Peyer's patch (tissue), 4 donors: Measurements from ENCODE around the gene ABCC4. TPM values are rescaled to one million over a fixed set of nuclear protein-coding genes. Genes with fewer than 3 reads are reported as not detected.
A peak's percentile ranks its signal among the peaks of the same experiment; 100 is the strongest.

Experiments
- DNase-seq, 3 donors: peaks; one replicate each; pipeline ENCODE4 v3.0.0-alpha.2; 2017 to 2019
- H3K27ac ChIP-seq, 4 donors: fragments of 200-600 bp; sonication (generic); one replicate each; pipeline ENCODE4 v1.5.1; 2016 to 2019
- H3K27me3 ChIP-seq, 2 donors: fragments of 200-600 bp; sonication (generic); one replicate each; pipeline ENCODE4 v1.5.1; 2019
- H3K36me3 ChIP-seq, 3 donors: fragments of 200-600 bp; sonication (generic); one replicate each; pipeline ENCODE4 v1.5.1; 2016 to 2019
- H3K4me1 ChIP-seq, 4 donors: fragments of 200-600 bp; sonication (generic); one replicate each; pipeline ENCODE4 v1.5.1; 2016 to 2019
- H3K4me3 ChIP-seq, 4 donors: fragments of 200-600 bp; sonication (generic); 1 replicate in 3 of 4; 2 replicates in 1 of 4; pipeline ENCODE4 v1.5.1; 2016 to 2019; ENCODE audit warnings: mild to moderate bottlenecking in 1 of 4
- H3K9me3 ChIP-seq, 4 donors: fragments of 200-600 bp; sonication (generic); one replicate each; pipeline ENCODE4 v1.5.1; 2016 to 2019; ENCODE audit warnings: mild to moderate bottlenecking in 1 of 4
- CTCF ChIP-seq, 6 experiments: fragments of 450-650 bp in 4 of 6; fragments of 200-600 bp in 2 of 6; sonication (generic) in 1 of 6; IDR thresholded peaks; one replicate each; pipeline ENCODE4 v1.5.1; 2017 to 2019; ENCODE audit warnings: antibody characterized with exemption in 6 of 6, mild to moderate bottlenecking in 3 of 6, moderate library complexity in 1 of 6
- POLR2A ChIP-seq, 2 donors: fragments of 450-650 bp; IDR thresholded peaks; one replicate each; pipeline ENCODE4 v1.5.1; 2017; ENCODE audit warnings: antibody characterized with exemption in 2 of 2, mild to moderate bottlenecking in 2 of 2, moderate library complexity in 2 of 2
- total RNA-seq, 4 donors: library from RNA; depleted of rRNA; stranded (reverse); fragments of >200 nt; gene quantifications; one replicate each; pipeline ENCODE4 v1.1.0, GENCODE V29; 2016

The ABCC4 gene
- total RNA-seq, 4 donors from 2014 or later, result 7.2 to 81.7 (median 13.7) TPM

- Histone ChIP-seq H3K27me3 (no peaks in the 10 kb centered on the region), H3K4me1 (no peaks in the 10 kb centered on the region), H3K4me3 (no peak overlapping the region), H3K27ac (no peak overlapping the region), H3K9me3 (no peaks in the 10 kb centered on the region), H3K36me3 (no peaks in the 10 kb centered on the region)
- peak in 1 of 3 donors; percentile 61 for DNase-seq
- no peak for TF ChIP-seq POLR2A (IDR thresholded peaks at IDR 0.05)
- TF ChIP-seq CTCF (IDR thresholded peaks at IDR 0.05), result no peak
Observed at GRCh38 chr13:95115525-95115924, 185.7 kb downstream of the ABCC4 start.

GRCh38 chr13:95113601-95114000 lies 187.7 kb downstream of the ABCC4 start:
- TF ChIP-seq CTCF (IDR thresholded peaks at IDR 0.05) (no peak), POLR2A (IDR thresholded peaks at IDR 0.05) (no peak)
- Histone ChIP-seq H3K27me3 (no peaks in the 10 kb centered on the region), H3K36me3 (no peaks in the 10 kb centered on the region), H3K27ac (no peak overlapping the region), H3K9me3 (no peaks in the 10 kb centered on the region), H3K4me3 (no peak overlapping the region), H3K4me1 (no peaks in the 10 kb centered on the region)
- DNase-seq, result no peak

GRCh38 chr13:95112883-95113282 lies 188.4 kb downstream of the ABCC4 start:
- Histone ChIP-seq H3K27me3 (no peaks in the 10 kb centered on the region), H3K9me3 (no peaks in the 10 kb centered on the region), H3K27ac (no peak overlapping the region), H3K4me3 (no peak overlapping the region), H3K36me3 (no peaks in the 10 kb centered on the region), H3K4me1 (no peaks in the 10 kb centered on the region)
- DNase-seq, result no peak
- TF ChIP-seq POLR2A (IDR thresholded peaks at IDR 0.05) (no peak), CTCF (IDR thresholded peaks at IDR 0.05) (no peak)

- Histone ChIP-seq H3K36me3 (no peaks in the 10 kb centered on the region), H3K27me3 (no peaks in the 10 kb centered on the region), H3K9me3 (no peaks in the 10 kb centered on the region), H3K4me1 (no peaks in the 10 kb centered on the region), H3K27ac (no peak overlapping the region), H3K4me3 (no peak overlapping the region)
- DNase-seq, result no peak
- no peak for TF ChIP-seq CTCF (IDR thresholded peaks at IDR 0.05)
Observed at GRCh38 chr13:95111608-95112007, 189.6 kb downstream of the ABCC4 start.

GRCh38 chr13:95106562-95106961 lies 194.7 kb downstream of the ABCC4 start:
- no peaks in the 10 kb centered on the region for H3K27me3 ChIP-seq
- H3K36me3 ChIP-seq, result no peaks in the 10 kb centered on the region
- no peak overlapping the region for H3K4me3 ChIP-seq
- H3K9me3 ChIP-seq, result no peaks in the 10 kb centered on the region
- no peak overlapping the region for H3K27ac ChIP-seq
- no peaks in the 10 kb centered on the region for H3K4me1 ChIP-seq
- no peak for DNase-seq
- TF ChIP-seq POLR2A (IDR thresholded peaks at IDR 0.05) (no peak), CTCF (IDR thresholded peaks at IDR 0.05) (no peak)
